ENCODE data around the gene LLCFC1.
A peak's percentile ranks its signal among the peaks of the same experiment; 100 is the strongest.

The LLCFC1 gene

GRCh38 chr7:142939226-142939910 is at the start of gene LLCFC1:
TSS of gene LLCFC1 (plus strand) at chr7:142939484. CDS start at chr7:142939622, 138 bp downstream.
- H3K36me3 ChIP-seq (ENCODE audit: control insufficient read depth, insufficient read depth, low read length) = no peaks in the 10 kb centered on the region
- TF ChIP-seq CTCF (IDR thresholded peaks at IDR 0.05; ENCODE audit: insufficient read depth, low read length, poor library complexity, severe bottlenecking) = peak; percentile 58
- no peaks in the 10 kb centered on the region for H3K27me3 ChIP-seq (replicated peaks; ENCODE audit: control insufficient read depth, insufficient read depth, low read length)
- DNase-seq (ENCODE audit: extremely low read depth, insufficient read length) = no peak
- no peak within 1 kb of the TSS for H3K4me3 ChIP-seq (replicated peaks; ENCODE audit: low read depth, low read length)

- Histone ChIP-seq H3K36me3 (ENCODE audit: control insufficient read depth, insufficient read depth, low read length) (no peaks in the 10 kb centered on the region), H3K27me3 (replicated peaks; ENCODE audit: control insufficient read depth, insufficient read depth, low read length) (no peaks in the 10 kb centered on the region; the same call in 1 of the 2 replicates), H3K4me3 (replicated peaks; ENCODE audit: low read depth, low read length) (no peak overlapping the region)
- TF ChIP-seq CTCF (IDR thresholded peaks at IDR 0.05; ENCODE audit: insufficient read depth, low read length, poor library complexity, severe bottlenecking) = no peak
- DNase-seq (ENCODE audit: extremely low read depth, insufficient read length) = no peak
Observed at GRCh38 chr7:142889816-142890215, 49.5 kb upstream of the LLCFC1 start.

- DNase-seq (ENCODE audit: extremely low read depth, insufficient read length) = no peak
- no peaks in the 10 kb centered on the region for H3K36me3 ChIP-seq (ENCODE audit: control insufficient read depth, insufficient read depth, low read length)
- H3K4me3 ChIP-seq (replicated peaks; ENCODE audit: low read depth, low read length) = no peak overlapping the region
- no peaks in the 10 kb centered on the region; the same call in 1 of the 2 replicates for H3K27me3 ChIP-seq (replicated peaks; ENCODE audit: control insufficient read depth, insufficient read depth, low read length)
- no peak for TF ChIP-seq CTCF (IDR thresholded peaks at IDR 0.05; ENCODE audit: insufficient read depth, low read length, poor library complexity, severe bottlenecking)
Observed at GRCh38 chr7:142890874-142891485, 48.3 kb upstream of the LLCFC1 start.

GRCh38 chr7:142891490-142892082 is 47.7 kb upstream of the LLCFC1 start:
- Histone ChIP-seq H3K4me3 (replicated peaks; ENCODE audit: low read depth, low read length) (no peak overlapping the region), H3K36me3 (ENCODE audit: control insufficient read depth, insufficient read depth, low read length) (no peaks in the 10 kb centered on the region), H3K27me3 (replicated peaks; ENCODE audit: control insufficient read depth, insufficient read depth, low read length) (no peaks in the 10 kb centered on the region; the same call in 1 of the 2 replicates)
- no peak for TF ChIP-seq CTCF (IDR thresholded peaks at IDR 0.05; ENCODE audit: insufficient read depth, low read length, poor library complexity, severe bottlenecking)
- no peak for DNase-seq (ENCODE audit: extremely low read depth, insufficient read length)

GRCh38 chr7:142892951-142893350 is 46.3 kb upstream of the LLCFC1 start:
- Histone ChIP-seq H3K27me3 (replicated peaks; ENCODE audit: control insufficient read depth, insufficient read depth, low read length) (no peaks in the 10 kb centered on the region; the same call in 1 of the 2 replicates), H3K4me3 (replicated peaks; ENCODE audit: low read depth, low read length) (no peak overlapping the region), H3K36me3 (ENCODE audit: control insufficient read depth, insufficient read depth, low read length) (no peaks in the 10 kb centered on the region)
- no peak for TF ChIP-seq CTCF (IDR thresholded peaks at IDR 0.05; ENCODE audit: insufficient read depth, low read length, poor library complexity, severe bottlenecking)
- no peak for DNase-seq (ENCODE audit: extremely low read depth, insufficient read length)
